ENCODE results near the gene UBAP1. TPM values are rescaled to one million over a fixed set of nuclear protein-coding genes. Genes with fewer than 3 reads are reported as not detected.
A peak's percentile ranks its signal among the peaks of the same experiment; 100 is the strongest.

The UBAP1 gene
- total RNA-seq, 1 experiment from 2014 or later = 30.8 TPM

- TF ChIP-seq ZNF274 (IDR thresholded peaks at IDR 0.05; ENCODE audit: low read depth, low read length) (no peak), SP1 (IDR thresholded peaks at IDR 0.05; ENCODE audit: low read depth) (peak; percentile 30; the same call in 1 of the 2 replicates), REST (IDR thresholded peaks at IDR 0.05; ENCODE audit: low read depth) (no peak), TCF7L2 (IDR thresholded peaks at IDR 0.05; ENCODE audit: borderline replicate concordance, extremely low read depth, insufficient read depth, insufficient read length) (no peak), MAX (IDR thresholded peaks at IDR 0.05) (no peak), FOSL1 (IDR thresholded peaks at IDR 0.05; ENCODE audit: low read depth) (peak; percentile 75)
Measured at GRCh38 chr9:34254141-34254913, 75.5 kb downstream of the UBAP1 start (continued).

GRCh38 chr9:34254966-34255825 is 76.4 kb downstream of the UBAP1 start:
- Histone ChIP-seq H4K20me1 (ENCODE audit: insufficient read depth) (no peaks in the 10 kb centered on the region), H3K9ac (ENCODE audit: low read length) (peak overlapping the region; percentile 28; the same call in 1 of the 2 replicates), H3K4me2 (ENCODE audit: low read length) (peak overlapping the region; percentile 52), H3K27ac (ENCODE audit: low read depth, low read length) (no peak overlapping the region), H3K27me3 (ENCODE audit: insufficient read depth, low read length) (no peaks in the 10 kb centered on the region), H3K36me3 (ENCODE audit: control insufficient read depth in 1 of 2, insufficient read depth in 2 of 2, low read length in 2 of 2) (peaks cover 7 to 25% of the 10 kb centered on the region in 2 experiments), H3K4me1 (ENCODE audit: control insufficient read depth in 1 of 2, insufficient read depth in 2 of 2, low read length in 2 of 2) (peaks cover 0 to 26% of the 10 kb centered on the region in 2 experiments; a peak in 2 of 4 replicates), H3K9me2 (ENCODE audit: insufficient read depth) (no peaks in the 10 kb centered on the region), H2AFZ (ENCODE audit: low read depth, low read length, poor library complexity, severe bottlenecking) (no peak overlapping the region), H3K79me2 (ENCODE audit: insufficient read depth, low read length) (no peaks in the 10 kb centered on the region), H3K9me3 (ENCODE audit: control insufficient read depth in 1 of 2, insufficient read depth in 1 of 2, low read depth in 1 of 2, low read length in 2 of 2) (no peaks in the 10 kb centered on the region), H3K4me3 (replicated peaks in 1 of 2; ENCODE audit: low read depth in 1 of 2, low read length in 2 of 2) (no peak overlapping the region; a peak in 1 of 4 replicates)
- no peak for DNase-seq (ENCODE audit: low read depth, low spot score)
- no peak; the same call in 1 of the 2 replicates for ATAC-seq
- RAD21 ChIA-PET (ENCODE audit: low non-redundant PET in 1 of 2, low total read pairs in 2 of 2, uncharacterized antibody in 2 of 2, unreplicated experiment in 2 of 2) = no interaction called here
- BruUV-seq (replicated peaks) = TSS peak; percentile 7
- CTCF ChIA-PET = interaction anchor here (1.2 to 2.2 kb wide), 5 partner anchors 9 to 631 kb away, joined by 3 to 6 read pairs (median 3); no protein-coding TSS in a partner anchor
- POLR2A ChIA-PET = interaction anchor here (0.9 kb wide), 1 partner anchor 125 kb away, joined by 3 read pairs; no protein-coding TSS in a partner anchor
- intact Hi-C loops (cut with micrococcal nuclease) = loop anchor here (5.0 to 10.0 kb wide), 3 partner anchors 122 to 350 kb away; partner anchors contain the start of genes DCAF12 and MYORG
- TF ChIP-seq YY1 (IDR thresholded peaks at IDR 0.05; ENCODE audit: extremely low read depth, insufficient replicate concordance, low read depth, low read length) = no peak
- no peak for TF ChIP-seq SP1 (IDR thresholded peaks at IDR 0.05; ENCODE audit: low read depth)
- TF ChIP-seq CBX3 (IDR thresholded peaks at IDR 0.05; ENCODE audit: low read depth) = no peak
- TF ChIP-seq ATF3 (IDR thresholded peaks at IDR 0.05) = no peak
- no peak for TF ChIP-seq CEBPB (IDR thresholded peaks at IDR 0.05; ENCODE audit: low read depth)
- TF ChIP-seq SRF (IDR thresholded peaks at IDR 0.05; ENCODE audit: low read depth) = no peak
- no peak for TF ChIP-seq CTCF (IDR thresholded peaks at IDR 0.05 in 2 of 3, conservative IDR thresholded peaks at IDR 0.05 in 1 of 3; ENCODE audit: borderline replicate concordance in 1 of 3, insufficient read depth in 1 of 3, low read depth in 2 of 3, low read length in 2 of 3)
- TF ChIP-seq POLR2A (IDR thresholded peaks at IDR 0.05; ENCODE audit: borderline replicate concordance, extremely low read depth, insufficient read depth, insufficient read length) = no peak
- no peak for TF ChIP-seq ZFX (IDR thresholded peaks at IDR 0.05)
- no peak for TF ChIP-seq FOSL1 (IDR thresholded peaks at IDR 0.05; ENCODE audit: low read depth)
- no peak for TF ChIP-seq RAD21 (IDR thresholded peaks at IDR 0.05; ENCODE audit: low read depth)
- TF ChIP-seq SIN3A (IDR thresholded peaks at IDR 0.05; ENCODE audit: low read depth) = no peak

Measured in HCT116 (cell line).